HFFc6 (cell line): ENCODE measurements around the gene NINJ2. TPM values are rescaled to one million over a fixed set of nuclear protein-coding genes. Genes with fewer than 3 reads are reported as not detected.

Source experiments
- DNase-seq: peaks from one replicate; pipeline ENCODE4 v3.0.0-alpha.2; 2018
- H3K27ac Mint-ChIP-seq: 2 replicates; pipeline ENCODE4 v1.8.0; 2020; ENCODE audit warnings: mild to moderate bottlenecking, mixed read lengths
- H3K27me3 Mint-ChIP-seq: 2 replicates; pipeline ENCODE4 v1.8.0; 2021; ENCODE audit warnings: mild to moderate bottlenecking, moderate library complexity, mixed read lengths; ENCODE audit not compliant: insufficient read depth
- H3K36me3 Mint-ChIP-seq: 2 replicates; pipeline ENCODE4 v1.8.0; 2021; ENCODE audit warnings: low read depth, mixed read lengths
- H3K4me1 Mint-ChIP-seq: 2 replicates; pipeline ENCODE4 v1.8.0; 2020; ENCODE audit warnings: low read depth, mixed read lengths
- H3K4me3 Mint-ChIP-seq: 2 replicates; pipeline ENCODE4 v1.8.0; 2020; ENCODE audit warnings: mild to moderate bottlenecking, moderate library complexity, mixed read lengths
- H3K9me3 Mint-ChIP-seq: 2 replicates; pipeline ENCODE4 v1.8.0; 2020; ENCODE audit warnings: mild to moderate bottlenecking, mixed read lengths
- total RNA-seq, 6 experiments: library from RNA; stranded (reverse); fragmentation: NEBNext Ultra II Directional; extraction: Animal tissue kit (Norgen Biotek cat#: 25700); gene quantifications; 2 replicates in 1 of 6; 3 replicates in 5 of 6; pipeline ENCODE4 v1.2.3, GENCODE V29; 2021
- TF ChIP-seq, protein P1 (sequence below): fragments of 200-600 bp; sonication (generic); IDR thresholded peaks from 2 replicates; pipeline ENCODE4 v1.5.0; 2021; ENCODE audit warnings: antibody characterized with exemption, mild to moderate bottlenecking

Gene NINJ2
- total RNA-seq, 6 experiments from 2014 or later: not detected

DNA sequence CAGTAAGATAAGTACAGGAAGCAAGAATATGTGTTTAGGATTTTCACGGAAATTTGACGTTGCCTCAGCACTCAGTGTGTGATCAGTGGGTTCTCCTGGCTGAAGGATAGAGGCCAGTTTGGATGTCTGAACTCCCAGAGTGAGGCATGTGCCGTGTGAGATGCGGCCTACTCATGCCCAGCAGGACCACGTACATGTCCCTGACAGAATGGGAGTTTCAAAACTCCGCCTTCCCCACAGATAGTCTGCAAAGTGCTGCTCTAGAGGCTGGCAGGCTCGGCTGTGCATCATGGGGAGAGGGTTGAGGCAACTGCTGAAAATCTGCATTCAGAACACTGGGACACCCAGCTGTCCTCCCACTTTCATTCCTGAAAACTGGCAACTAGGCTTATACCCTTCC lies 58.3 kb downstream of the NINJ2 start:
- no peak for DNase-seq
- no peaks in the 10 kb centered on the region for H3K36me3 Mint-ChIP-seq
- TF ChIP-seq, protein P1, sequence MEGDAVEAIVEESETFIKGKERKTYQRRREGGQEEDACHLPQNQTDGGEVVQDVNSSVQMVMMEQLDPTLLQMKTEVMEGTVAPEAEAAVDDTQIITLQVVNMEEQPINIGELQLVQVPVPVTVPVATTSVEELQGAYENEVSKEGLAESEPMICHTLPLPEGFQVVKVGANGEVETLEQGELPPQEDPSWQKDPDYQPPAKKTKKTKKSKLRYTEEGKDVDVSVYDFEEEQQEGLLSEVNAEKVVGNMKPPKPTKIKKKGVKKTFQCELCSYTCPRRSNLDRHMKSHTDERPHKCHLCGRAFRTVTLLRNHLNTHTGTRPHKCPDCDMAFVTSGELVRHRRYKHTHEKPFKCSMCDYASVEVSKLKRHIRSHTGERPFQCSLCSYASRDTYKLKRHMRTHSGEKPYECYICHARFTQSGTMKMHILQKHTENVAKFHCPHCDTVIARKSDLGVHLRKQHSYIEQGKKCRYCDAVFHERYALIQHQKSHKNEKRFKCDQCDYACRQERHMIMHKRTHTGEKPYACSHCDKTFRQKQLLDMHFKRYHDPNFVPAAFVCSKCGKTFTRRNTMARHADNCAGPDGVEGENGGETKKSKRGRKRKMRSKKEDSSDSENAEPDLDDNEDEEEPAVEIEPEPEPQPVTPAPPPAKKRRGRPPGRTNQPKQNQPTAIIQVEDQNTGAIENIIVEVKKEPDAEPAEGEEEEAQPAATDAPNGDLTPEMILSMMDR: no peak
- no peak overlapping the region for H3K4me3 Mint-ChIP-seq
- H3K9me3 Mint-ChIP-seq: no peaks in the 10 kb centered on the region
- H3K4me1 Mint-ChIP-seq: peaks cover 3% of the 10 kb centered on the region
- H3K27me3 Mint-ChIP-seq: peaks cover 6% of the 10 kb centered on the region
- no peak overlapping the region for H3K27ac Mint-ChIP-seq

DNA sequence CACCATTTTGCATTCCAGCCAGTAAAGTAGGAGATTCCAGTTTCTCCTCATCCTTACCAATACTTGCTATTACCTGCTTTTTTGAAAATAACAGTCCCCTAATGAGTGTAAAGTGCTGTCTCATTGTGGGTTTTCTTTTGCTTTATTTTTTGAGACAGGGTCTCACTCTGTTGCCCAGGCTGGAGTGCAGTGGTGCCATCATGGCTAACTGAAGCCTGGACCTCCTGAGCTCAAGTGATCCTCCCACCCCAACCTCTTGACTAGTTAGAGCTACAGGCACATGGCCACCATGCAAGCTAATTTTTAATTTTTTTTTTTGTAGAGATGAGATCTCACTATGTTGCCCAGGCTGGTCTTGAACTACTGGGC lies 60.6 kb downstream of the NINJ2 start:
- Mint-ChIP-seq H3K4me1 (no peaks in the 10 kb centered on the region), H3K36me3 (no peaks in the 10 kb centered on the region), H3K27ac (no peak overlapping the region), H3K9me3 (no peaks in the 10 kb centered on the region), H3K27me3 (peaks cover 6% of the 10 kb centered on the region), H3K4me3 (no peak overlapping the region)
- TF ChIP-seq, protein P1: no peak
- DNase-seq: no peak

DNA sequence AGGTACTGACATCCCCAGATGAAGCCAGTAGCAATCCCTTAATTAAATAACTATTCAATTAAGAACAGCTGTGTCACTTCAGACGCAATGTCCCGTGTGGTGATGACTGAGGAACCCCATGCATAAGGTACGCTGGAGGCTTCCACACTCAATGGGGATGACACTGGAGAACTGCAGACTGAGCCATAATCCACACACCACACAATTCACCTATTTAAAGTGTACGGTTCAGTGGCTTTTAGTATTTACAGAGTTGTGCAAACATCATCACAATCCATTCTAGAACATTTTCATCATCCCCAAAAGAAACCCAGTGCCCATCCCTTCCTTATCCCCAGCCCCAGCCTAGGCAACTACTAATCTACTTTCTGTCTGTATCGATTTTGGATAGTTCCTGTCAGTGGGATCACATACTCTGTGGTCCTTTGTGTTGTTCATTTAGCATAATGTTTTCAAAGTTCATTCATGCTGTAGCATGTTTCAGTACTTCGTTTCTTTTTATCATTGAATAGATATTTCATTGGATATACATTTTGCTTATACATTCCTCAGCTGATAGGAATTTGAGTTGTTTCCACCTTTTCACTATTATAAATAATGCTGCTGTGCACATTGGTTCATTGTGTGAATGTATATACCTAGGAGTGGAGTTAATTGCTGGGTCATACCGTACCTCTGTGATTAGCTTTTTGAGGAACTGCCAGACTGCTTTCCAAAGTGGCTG lies 61.1 kb downstream of the NINJ2 start:
- Mint-ChIP-seq H3K27me3 (peaks cover 6% of the 10 kb centered on the region), H3K36me3 (no peaks in the 10 kb centered on the region), H3K9me3 (no peaks in the 10 kb centered on the region), H3K4me1 (no peaks in the 10 kb centered on the region), H3K4me3 (no peak overlapping the region), H3K27ac (no peak overlapping the region)
- no peak for DNase-seq
- TF ChIP-seq, protein P1: no peak

DNA sequence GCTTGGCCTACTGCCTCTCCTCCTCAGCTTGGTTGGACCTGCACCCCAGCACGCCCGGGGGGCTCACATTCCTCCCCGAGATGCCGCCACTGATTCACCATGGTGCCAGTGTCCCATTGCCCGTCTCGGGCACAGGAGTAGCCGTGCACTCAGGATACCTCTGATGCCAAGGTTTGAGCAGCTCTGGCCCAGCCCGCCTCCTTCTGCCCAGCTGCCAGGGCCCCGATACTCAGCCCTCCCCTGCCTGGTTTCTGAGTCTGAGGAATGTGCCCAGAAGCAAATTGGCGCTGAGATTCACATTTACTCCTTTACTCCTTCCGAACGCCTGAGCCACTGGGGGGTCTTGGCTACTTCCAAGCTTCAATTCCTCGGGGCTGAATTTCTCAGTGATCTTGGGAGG lies 63.5 kb downstream of the NINJ2 start:
- Mint-ChIP-seq H3K4me1 (no peaks in the 10 kb centered on the region), H3K36me3 (no peaks in the 10 kb centered on the region), H3K27ac (no peak overlapping the region), H3K9me3 (no peaks in the 10 kb centered on the region), H3K4me3 (no peak overlapping the region), H3K27me3 (peaks cover 14% of the 10 kb centered on the region)
- TF ChIP-seq, protein P1: no peak
- no peak for DNase-seq

DNA sequence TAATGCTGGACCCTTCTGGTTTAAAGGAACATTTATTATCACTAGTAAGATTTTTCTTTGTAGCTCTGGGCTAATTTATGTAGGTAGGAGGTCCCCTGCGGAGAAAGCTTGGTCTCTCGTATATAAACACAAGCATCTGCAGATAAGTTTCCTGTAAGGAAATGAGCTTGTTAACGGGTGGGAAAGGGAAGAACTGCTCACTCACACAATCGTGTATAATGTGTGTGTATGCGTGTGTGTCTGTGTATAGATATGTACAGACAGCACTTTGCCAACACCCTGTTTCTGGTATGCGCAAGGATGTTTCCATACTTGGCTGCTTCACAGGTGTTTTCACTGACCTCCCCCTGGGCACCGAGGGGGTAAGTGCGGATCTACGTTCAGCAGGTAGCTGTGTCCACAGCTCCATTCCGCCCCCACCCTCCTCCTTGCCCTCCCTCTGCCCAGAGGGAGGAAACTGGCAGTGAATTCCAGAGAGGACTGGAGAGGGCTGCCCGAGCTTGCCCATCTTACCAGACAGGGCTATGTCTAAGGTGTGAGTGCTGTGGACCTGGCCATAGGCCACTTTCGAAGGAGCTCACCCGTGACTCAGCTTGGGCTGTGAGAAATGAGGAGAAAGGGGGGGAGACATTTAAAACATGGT lies 65.2 kb downstream of the NINJ2 start:
- Mint-ChIP-seq H3K9me3 (no peaks in the 10 kb centered on the region), H3K4me3 (no peak overlapping the region), H3K27me3 (peaks cover 25% of the 10 kb centered on the region), H3K4me1 (no peaks in the 10 kb centered on the region), H3K27ac (no peak overlapping the region), H3K36me3 (no peaks in the 10 kb centered on the region)
- DNase-seq: no peak
- TF ChIP-seq, protein P1: no peak
